G401.6 (cell line): ENCODE results near the gene XPO6.

ENCODE experiments used
- FAIRE-seq: peaks from 2 replicates; lab custom pipeline; 2012; peaks lifted over from hg19 to GRCh38; lab: Jason Lieb, UNC

XPO6 gene

DNA sequence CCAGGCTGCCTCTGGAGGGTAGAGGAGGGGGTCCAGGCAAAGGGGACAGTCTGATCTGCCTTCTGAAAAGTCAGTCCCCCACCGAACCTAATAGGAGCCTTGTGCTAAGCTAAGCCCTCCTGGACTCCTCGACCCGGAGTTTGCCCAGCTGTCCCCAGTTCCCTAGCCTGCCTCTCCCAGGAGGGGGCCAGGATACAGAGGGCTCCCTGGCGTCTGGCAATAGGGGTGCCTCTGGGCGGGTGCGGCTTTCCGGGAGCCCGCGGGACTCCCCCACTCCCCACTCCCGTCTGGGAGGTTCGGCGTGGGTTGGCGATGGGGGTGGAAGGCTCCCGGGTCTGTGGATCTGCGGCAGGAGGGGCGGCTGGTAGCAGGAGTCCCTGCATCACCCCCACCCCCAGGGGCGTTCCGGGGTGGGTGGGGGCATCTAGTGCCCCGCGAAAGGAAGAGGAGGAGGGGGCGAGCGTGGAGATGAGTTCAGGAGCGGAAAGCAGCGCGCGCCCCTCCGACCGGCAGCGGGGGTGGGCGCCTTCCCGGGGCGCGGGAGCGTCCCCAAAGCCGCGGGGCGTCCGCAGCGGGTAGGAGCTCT is 149.4 kb downstream of the XPO6 start:
- FAIRE-seq, result no peak

DNA sequence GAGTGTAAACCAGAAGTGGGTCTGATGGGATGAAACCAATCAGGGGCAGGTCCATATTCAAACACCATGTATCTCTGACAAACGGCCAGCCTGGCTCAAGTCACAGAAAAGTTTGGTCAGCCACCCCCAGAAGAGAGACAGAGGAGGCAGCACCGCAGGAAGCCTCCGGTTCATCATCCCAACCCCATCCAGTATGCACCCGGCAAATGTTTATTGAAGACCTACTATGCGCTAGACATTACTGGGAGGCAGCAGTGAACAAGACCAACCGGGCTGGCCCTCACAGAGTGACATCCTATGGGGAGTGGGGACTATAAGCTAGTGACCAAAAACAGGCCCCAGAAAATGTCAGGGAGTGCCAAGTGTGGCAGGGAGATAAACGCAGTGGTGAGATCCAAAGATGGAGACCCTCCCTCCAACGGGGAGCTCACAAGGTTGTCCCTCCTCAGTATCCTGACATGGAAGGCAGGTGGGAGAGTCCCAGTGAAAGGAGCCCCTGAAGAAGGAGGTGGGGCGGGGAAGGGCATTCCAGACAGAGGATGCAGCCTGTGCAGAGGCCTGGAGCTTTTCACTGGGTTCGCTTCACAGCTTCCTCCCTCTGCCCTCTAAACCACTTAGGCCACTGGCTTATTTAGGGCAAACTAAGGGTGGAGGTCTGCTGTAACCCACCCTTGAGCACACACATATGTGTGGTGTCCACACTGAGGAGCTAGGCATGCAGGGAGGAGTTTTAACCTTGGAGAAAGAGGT is 150.2 kb downstream of the XPO6 start:
- no peak for FAIRE-seq

DNA sequence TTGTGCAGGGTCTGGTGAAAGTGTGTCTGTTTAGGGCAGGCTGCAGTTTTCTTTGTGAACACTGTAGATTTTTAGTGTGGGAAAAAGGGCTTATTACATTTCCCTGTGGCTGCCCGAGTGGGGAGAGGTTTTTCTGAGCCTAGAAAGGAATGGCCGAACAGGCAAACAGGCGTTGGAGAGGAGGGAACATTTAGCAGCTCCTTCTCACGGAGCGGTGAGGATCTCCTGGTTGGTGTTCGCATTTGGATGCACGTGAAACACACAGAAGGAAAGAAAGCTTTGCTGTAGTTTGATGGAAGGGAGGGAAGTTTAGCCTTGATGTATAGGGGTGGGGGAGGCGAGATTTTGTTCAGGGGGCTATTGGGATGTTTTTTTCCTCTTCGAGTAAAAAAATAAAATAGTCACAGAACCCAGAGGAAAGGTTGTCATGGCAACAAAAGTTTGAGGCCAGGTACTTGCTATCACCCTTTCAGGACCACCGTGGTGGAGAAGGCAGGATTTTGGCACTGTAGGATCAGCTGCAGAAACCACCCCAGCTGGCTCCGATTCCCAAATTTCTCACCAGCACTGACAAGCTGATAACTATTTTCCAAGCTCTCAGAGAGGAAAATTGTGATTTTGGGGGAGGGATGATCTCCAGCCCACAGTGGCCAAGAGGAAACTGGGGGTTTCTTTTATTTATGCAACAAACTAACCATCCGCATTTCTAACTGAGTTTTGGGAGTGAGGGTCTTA is 151.8 kb downstream of the XPO6 start:
- FAIRE-seq, result no peak

DNA sequence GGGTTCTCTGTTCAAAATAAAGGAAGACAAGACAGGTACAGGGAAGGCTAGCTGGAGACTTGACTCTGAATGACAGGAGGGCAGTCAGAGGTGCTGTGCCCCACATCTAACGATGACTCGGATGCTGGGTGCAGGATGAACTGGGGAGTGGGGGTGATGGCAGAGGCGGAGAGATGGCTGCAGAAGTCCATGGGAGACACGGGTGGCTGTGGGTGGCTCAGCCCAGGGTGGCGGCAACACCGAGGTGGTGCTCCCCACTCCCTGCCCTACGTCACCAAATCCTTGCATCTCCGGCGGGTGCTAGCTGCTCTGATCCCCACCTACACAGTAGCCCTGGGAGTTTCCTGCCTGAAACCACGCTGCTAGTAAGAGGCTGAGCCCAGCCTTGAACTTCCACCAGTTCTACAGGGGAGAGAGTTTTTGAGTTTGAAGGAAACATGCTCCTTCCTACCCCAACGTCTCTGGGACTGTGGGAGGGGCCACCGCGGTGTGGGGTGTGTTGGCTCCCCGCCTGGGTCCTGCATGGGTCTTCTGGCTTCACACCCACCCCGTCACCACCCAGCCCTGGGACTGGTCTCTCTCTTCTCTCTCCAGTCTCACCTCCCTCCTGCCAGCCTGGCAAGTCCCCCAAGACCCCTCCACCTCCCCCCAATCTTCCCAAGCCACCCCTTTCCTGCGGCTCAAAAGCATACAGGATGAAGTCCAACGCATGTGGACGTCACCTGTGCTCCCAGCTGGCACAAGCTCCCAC is 152.8 kb downstream of the XPO6 start:
- no peak for FAIRE-seq

DNA sequence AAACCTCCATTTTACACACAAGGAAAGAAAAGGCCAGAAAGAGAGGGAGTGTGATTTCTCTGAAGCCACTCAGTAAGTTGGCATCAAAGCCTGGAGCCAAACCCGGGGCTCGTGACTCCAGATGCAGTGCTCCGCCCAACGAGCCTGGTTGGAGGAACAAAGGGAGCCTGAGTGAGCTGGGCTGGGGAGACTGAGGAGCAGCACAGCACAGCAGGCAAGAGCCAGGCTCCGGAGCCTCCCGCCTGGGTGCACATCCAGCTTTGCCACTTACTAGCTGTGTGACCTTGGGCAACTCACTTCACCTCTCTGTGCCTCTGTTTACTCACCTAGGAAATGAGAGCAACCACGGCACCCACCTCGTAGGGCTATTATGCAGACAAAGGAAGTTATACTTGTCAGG is 153.8 kb downstream of the XPO6 start:
- FAIRE-seq, result no peak

DNA sequence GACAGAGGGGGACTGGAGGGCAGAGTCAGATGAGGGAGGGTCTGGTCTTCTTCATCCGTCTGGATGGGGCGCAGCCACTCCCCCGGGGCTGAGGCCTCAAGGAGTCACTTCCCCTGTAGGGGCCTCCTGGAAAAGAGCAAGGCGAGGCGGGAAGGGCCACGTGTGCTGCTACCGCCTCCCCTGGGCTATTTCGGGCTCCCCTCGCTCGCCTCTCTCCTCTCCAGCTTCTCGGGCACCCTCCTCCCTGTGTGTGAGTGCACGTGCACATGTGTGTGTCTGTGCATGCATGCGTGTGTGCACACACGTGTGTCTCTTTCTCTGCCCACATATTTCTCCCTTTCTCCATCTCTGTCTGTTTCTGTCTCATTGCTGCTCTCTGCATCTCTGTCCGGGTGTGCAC is 158.3 kb downstream of the XPO6 start:
- no peak for FAIRE-seq

DNA sequence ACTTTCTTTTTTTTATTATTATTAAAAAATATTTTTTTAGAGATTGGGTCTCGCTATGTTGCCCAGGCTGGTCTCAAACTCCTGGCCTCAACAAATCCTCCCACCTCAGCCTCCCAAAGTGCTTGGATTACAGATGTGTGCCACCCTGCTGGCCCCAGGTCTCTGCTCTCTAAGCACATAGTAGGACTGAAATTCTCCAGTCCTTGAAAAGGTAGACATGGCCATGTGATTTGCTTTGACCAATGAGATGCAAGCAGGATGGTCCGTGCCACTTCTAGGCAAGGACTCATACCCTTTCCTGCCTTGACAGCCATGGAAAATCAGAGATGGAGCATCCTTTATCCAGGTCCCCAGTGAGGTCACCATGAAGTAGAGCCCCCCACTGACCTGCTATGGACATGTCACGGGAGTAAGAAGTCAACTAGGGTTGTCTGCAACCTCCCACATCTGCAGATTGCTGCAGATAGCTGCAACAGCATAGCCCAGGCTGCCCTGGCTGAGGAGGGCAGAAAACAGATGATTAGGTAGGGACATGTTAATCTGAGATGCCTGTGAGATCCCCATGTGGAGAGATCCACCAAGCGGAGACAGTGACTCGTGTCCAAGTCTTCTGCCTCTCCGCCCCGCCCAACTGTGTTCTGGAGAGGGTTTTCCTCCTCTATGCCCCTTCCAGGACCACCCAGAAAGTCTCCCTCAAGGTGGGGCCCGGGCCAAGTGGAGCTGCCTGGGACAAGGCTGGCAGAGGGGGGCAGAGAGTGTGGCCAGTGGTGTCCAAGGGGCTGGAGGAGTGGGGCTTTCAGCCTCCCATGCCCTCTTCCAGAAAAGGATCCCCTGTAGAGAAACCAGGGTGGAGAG is 159.3 kb downstream of the XPO6 start:
- no peak for FAIRE-seq

DNA sequence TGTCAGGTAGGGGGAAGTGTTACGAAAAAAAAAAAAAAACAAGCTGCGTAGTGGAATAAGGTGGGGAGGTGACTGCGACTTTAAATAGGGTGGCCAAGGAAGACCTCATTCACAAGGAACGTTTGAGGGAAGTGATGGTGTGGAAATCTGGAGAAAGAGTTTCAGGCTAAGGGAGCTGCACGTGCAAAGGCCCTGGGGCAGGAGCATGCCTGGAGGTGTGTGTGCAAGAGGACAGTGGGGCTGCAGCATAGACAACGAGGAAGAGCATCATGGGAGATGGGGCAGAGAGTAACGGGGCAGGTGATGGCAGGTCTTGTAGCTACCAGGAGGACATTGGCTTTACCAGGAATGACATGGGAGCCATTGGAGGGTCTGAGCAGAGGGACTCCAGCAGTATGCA is 160.3 kb downstream of the XPO6 start:
- no peak for FAIRE-seq
